GM12872 (cell line): Measurements from ENCODE around the gene TJP2.

ENCODE experiments used
- TF ChIP-seq, protein P1 (sequence below): IDR thresholded peaks from 3 replicates; pipeline ENCODE4 v1.5.1; 2011; ENCODE audit warnings: low read depth, mild to moderate bottlenecking, low read length, moderate library complexity; ENCODE audit not compliant: insufficient read depth

Gene TJP2

DNA sequence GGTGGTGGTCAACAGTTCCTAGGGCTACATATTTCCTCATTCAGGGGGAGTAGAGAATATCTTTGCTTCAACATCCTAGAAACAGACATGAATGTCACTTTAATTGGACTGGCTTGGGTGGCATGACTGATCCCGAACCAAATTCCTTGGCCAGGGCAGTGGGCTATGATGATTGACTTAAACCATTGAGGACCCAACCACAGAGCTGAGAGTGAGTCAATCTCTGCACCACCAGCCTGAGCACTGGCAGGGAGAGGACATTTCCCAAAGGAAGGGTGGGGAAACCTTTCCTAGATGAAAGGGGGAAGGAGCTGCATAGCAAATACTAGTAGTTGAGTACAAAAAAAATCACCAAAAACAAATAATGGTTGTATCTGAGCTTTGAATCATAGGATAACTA lies 98.1 kb downstream of the TJP2 start:
- TF ChIP-seq, protein P1, sequence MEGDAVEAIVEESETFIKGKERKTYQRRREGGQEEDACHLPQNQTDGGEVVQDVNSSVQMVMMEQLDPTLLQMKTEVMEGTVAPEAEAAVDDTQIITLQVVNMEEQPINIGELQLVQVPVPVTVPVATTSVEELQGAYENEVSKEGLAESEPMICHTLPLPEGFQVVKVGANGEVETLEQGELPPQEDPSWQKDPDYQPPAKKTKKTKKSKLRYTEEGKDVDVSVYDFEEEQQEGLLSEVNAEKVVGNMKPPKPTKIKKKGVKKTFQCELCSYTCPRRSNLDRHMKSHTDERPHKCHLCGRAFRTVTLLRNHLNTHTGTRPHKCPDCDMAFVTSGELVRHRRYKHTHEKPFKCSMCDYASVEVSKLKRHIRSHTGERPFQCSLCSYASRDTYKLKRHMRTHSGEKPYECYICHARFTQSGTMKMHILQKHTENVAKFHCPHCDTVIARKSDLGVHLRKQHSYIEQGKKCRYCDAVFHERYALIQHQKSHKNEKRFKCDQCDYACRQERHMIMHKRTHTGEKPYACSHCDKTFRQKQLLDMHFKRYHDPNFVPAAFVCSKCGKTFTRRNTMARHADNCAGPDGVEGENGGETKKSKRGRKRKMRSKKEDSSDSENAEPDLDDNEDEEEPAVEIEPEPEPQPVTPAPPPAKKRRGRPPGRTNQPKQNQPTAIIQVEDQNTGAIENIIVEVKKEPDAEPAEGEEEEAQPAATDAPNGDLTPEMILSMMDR, result no peak

DNA sequence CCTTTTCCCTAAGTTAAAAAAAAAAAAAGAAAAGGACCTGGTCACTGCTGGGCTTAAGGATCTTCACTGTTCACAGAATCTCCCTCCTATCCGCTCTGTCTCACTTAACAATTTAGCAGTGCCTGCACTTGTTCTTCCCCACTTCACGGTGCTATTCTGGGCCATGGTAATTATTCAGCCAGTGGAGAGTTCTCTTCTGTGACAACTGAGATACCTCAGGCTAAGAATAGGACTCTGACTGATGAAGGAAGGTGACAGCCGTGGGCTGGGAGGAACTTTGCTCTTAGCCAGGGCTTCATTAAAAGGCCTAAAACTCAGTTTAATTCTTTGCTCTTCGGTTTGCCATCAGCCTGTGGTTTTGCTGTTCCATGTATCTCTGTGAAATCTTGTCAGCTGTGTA lies 99.1 kb downstream of the TJP2 start:
- TF ChIP-seq, protein P1, result no peak

DNA sequence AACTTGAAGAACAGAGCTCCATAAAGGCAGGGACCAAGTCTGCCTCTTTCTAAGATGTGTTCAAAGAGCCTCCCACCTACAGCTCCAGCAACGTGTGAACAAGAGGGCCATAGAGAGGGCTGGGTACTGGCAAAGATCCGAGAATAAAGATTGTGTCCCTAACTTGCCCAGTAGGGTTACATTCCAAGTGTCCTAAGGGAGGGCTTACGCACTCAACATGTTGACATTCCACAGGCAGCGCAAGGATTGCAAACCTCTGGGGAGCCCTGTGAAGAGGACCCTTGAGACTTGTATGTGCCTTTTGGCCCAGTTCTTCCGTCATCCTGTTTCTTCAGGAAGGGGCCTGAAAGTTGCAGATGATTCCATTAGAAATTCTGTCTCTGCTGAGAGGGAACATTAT lies 102.7 kb downstream of the TJP2 start:
- TF ChIP-seq, protein P1, result no peak

DNA sequence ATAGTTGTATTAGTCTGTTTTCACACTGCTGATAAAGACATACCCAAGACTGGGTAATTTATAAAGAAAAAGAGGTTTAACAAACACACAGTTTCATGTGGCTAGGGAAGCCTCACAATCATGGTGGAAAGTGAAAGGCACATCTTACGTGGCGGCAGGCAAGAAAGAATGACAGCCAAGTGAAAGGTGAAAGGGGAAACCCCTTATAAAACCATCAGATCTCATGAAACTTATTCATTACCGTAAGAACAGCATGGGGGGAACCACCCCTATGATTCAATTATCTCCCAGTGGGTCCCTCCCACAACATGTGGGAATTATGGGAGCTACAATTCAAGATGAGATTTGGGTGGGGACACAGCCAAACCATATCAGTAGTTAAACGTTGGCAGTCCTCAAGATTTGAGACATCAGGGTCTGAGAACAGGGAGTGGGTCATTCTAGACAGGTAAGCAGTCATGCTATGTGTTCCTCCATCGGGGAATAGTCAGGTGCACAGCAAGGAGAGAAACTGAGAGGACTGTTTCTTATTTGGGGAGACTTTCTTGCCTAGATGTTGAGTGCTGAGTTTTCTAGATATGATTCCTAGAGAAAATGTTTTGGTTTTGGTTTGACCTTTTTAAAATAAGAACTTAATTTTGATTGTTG lies 105.1 kb downstream of the TJP2 start:
- TF ChIP-seq, protein P1, result no peak

DNA sequence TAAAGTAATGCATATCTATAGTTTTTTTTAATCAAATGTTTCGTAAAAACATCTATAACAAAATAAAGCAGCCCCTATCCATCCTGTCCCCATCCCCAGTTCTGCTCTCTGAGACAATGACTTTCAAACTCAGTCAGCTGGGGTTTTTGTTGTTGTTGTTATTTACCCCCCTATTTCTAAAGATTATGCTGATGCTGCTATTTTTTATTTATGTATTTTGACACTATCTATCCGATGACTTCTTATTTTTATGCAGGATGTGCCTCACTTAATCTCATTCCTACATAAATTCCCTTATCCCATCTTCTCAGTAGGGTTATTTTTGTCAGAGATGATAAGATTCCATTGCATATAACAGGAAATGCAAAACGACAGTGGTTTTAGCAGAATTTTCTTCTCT lies 105.7 kb downstream of the TJP2 start:
- TF ChIP-seq, protein P1, result no peak

DNA sequence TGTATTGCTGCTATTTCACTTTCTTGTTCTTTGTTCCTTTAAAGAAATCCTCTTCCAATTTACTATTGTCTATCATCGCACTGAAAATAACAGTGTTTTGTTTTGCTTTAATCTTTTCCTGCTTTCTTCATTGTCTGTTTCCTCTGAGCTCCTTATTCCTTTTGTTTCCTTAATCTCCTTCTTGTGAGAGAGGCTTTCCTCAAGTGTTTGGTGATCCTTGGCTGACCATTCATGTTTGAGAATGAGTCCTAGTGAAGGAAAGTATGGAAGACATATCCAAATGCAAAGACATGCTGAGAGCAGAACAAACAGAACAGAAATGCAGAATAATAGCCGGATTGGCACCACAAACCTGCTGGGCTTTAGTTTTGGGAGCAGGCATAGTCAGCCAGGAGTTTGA lies 108.9 kb downstream of the TJP2 start:
- TF ChIP-seq, protein P1, result no peak

DNA sequence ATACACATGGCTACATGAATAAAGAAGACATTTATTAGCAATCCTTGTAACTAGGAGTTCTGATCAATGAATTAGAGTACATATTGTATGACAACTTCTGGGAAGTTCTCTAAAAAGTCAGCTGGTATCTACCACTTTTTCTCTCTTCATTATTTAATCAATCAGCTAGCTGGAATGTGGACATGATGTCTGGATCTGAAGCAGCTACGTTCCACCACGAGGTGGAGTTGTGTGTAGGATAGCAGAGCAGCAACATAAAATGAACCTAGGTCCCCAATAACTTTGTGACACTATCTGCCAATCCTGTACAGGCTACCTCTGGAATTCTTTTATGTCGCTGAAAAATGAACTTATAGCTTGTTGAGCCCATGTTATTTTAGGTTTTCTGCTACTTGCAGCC lies 118.0 kb downstream of the TJP2 start:
- TF ChIP-seq, protein P1, result no peak
